Stimulated activated naive CD4-positive, alpha-beta T cell (primary cell): Measurements from ENCODE around the gene DERL2.
A peak's percentile ranks its signal among the peaks of the same experiment; 100 is the strongest.

ENCODE experiments used
- DNase-seq, 6 experiments: peaks; one replicate each; lab custom pipeline; 2025; lab: John Stamatoyannopoulos, UW

Gene DERL2

GRCh38 chr17:5485270-5486205, at the start of gene DERL2:
Gene DERL2, minus strand, starts transcription at chr17:5486178. Its CDS starts 17 bp downstream, at chr17:5486161.
- no peak for DNase-seq

- DNase-seq, result no peak
Measured at GRCh38 chr17:5535436-5535835, 49.5 kb upstream of the DERL2 start.

DNA sequence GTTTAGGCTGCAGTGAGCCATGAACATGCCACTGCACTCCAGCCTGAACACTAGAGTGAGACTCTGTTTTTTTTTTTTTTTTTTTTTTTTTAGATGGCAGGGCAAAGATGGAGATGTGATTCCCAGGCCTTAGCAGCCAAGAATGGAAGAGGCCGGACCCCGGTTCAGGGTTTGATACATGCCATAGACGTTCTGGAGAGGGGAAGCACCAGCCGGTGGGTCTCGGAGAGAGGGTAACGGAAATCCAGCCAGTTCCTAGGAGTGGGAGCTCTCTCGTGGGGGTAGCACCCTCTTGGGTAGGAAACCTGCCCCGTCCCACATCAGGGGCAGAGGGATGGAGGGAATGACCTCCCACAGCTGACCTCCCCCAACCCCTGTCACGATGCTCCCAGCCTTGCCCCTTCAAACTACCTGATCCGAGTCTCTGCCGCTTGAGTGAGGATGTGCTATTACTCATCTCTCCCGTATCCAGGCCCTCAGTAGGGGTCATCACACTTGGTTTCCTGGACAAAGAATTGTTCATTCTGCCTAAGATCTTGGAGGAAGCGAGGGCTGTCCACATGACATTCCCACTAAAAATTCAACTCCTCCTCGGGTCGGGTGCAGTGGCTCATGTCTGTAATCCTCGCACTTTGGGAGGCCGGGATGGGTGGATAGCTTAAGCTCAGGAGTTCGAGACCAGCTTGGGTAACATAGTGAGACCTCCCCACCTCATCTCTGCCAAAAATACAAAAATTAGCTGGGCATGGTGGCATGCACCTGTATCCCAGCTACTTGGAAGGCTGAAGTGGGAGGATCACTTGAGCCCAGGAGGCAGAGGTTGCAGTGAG, 47.7 kb upstream of the DERL2 start:
- no peak for DNase-seq

DNA sequence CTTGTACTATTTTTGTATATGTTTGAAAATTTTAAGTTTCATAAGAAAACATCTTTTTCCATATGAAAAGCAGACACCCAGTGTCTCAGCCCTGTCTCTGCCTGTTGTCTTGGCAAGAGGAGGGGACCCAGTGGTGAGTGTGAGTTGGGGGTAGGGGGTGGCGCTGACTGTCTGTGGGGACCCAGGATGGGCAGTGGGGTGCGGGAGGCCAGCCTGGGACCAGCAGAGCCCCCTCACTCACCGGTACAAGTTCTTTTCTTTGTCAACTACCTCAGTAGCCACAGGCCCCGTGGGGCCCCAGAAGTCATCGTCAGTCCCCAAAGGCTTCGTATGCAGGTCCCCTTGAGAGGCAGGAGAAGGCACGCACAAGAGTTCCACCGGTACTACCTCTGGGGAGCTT, 46.6 kb upstream of the DERL2 start:
- DNase-seq, result no peak

- no peak for DNase-seq
Measured at GRCh38 chr17:5531085-5531418, 45.1 kb upstream of the DERL2 start.

DNA sequence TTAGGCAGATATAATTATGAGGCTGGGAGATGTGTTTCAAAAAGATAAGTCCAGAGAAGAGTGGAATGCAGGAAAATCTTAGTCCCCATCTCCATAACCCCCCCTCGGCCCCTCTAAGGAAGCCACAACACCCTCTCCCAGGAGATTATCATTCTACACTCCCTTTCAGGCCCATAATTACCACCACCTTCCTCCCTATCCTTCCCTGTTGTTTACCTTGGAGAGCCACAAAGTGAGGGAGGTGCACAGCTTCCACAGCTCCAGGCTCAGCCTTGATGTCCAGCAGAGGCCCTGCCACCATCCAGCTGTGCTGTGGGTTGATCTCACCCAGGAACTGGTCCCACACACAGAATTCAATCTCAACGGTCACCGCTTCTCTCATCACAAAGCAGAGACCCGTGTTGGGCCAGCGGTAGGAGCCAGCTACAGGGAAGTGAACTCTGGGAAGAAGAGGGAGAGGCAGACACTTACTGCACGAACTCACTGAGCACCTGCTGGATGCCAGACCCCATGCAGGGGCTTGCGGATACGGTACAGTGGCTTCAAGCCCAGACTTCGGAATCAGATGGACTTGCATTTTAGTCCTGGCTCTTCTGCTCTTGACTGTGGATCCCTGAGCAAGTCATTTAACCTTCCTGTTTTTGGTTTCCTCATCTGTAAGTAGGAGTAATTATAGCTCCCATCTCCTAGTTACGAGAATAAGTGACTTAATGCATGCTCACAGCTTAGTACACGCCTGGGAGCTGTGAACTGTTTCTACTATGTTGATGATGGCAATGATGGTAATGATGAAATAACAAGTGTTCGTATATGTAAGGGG, 44.5 kb upstream of the DERL2 start:
- DNase-seq, result no peak

- DNase-seq, result no peak
Measured at GRCh38 chr17:5527601-5528250, 41.7 kb upstream of the DERL2 start.

GRCh38 chr17:5526821-5527598, 41.0 kb upstream of the DERL2 start:
- DNase-seq, result no peak

DNA sequence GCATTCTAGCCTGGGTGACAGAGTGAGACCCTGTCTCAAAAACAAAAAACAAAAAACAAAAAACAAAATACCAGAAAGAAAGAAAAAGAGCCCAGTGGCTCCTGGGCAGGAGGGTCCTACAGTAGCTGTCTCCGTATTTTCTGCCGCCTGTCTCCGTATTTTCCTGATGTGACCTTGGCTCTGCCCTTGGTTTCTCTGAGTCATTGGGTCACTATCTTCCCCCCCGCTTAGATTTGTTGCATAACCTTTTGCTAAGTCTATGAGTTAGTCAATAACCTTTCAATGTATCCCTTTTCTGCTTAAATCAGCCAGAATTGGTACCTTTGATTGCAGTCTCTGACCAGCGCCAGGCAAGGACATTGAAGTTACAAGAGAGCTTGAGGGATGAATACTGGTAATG, 37.3 kb upstream of the DERL2 start:
- no peak for DNase-seq

DNA sequence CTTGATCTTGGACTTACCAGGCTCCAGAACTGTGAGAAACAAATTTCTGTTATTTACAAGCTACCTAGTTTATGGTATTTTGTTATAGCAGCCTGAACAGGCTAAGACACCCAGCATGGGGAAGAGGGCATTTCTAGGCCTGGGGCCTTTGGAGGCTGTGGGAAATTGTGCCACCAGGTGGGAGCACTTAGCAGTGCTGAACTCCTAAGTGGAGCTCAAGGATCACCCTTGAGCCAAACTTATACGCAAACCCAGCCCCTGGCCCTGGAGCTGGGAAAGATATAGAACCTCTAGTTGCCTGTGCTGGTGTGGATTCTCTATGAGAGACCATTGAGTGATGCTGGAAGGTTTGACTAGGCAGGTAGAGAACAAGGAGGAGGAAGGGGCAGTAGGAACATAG, 36.5 kb upstream of the DERL2 start:
- DNase-seq, result no peak

DNA sequence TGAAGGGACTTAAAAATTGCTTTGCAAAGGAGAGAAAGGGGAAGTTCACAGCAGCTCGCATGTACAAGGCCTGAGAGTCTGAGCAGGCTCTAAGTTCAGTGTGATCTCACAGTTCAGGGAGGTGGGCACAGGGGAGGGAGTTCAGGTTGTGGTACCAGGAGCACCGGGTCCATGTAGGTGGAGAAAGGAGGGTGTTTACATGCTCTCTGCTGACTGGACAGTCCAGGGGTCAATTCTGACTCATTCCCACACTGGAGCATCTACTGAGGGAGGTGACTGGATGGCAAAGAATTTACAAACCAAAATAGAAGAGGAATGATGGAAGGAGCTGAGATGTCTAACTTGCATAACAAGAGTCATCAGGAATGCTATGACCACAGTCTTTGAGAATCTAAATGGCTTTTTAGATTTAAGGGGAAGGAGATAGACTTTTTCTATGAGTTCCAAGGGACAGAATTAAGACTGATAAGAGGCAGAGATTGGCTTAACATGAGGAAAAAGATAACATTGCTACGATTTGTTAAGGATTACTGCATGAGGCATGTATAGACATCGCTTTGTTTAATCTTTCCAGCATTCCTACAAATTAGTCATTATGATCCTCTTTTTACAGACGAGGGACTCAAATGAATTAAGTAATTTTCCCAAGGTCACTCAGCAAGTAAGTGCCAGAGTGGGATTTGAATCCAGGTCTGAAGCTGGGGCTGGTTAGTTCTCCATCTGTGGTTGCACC, 30.2 kb upstream of the DERL2 start:
- DNase-seq, result no peak

- DNase-seq, result no peak
Measured at GRCh38 chr17:5514976-5515375, 29.0 kb upstream of the DERL2 start.

GRCh38 chr17:5513628-5514027, 27.6 kb upstream of the DERL2 start:
- DNase-seq, result peak in 3 of 6 experiments; percentile 30 to 59 (median 48)

DNA sequence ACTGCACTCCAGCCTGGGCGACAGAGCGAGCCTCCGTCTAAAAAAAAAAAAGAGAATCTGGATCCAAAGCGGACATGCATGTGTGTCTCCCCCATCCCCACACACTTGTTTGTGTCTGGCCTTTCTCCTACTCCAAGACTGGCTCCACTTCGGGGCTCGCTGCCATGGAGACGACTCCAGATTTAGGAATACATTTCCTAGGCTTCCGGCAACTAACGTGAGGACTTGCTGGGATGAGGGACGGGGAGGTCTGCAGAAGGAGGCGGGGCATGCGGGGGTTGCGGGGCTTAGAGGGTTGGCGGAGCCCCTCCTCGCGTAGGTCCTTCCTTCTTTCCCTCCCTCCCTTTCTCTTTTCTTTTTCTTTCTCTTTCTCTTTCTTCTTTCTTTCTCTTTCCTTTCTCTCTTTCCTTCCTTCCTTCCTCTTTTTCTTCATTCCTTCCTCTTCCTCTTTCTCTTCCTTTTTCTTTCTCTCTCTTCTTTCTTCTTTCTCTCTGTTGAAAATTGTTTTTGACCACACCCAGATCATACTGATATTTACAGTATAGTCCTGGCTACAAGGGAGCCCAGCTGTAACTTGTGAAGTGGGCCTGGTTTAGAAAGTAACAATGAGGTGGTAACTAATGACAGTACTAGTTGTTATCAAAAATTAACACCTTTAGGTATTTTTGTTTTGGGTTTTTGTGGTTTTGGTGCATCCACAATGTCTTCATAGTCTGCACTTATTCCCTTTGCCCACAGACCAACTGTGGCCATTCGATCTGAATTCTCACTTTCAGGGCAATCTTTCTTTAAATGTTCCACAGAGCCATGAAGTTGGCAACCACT, 25.6 kb upstream of the DERL2 start:
- no peak for DNase-seq

DNA sequence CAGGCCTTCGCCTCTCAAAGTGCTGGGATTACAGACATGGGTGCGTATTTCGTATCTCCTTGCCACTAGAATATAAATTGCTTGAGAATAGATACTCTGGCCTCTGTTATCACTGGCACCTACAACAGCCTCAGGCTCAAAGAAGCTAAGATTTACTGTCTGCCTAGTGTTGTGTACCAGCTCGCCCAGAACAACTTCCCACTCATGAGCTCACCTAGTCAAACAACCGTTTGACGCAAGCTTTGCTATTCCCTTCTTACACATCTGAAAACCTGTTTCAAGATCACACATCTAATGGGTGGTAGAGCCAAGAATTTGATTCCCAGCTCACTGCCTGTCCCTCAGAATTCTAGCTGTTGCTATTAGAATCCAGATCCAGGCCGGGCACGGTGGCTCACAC, 24.8 kb upstream of the DERL2 start:
- DNase-seq, result no peak

DNA sequence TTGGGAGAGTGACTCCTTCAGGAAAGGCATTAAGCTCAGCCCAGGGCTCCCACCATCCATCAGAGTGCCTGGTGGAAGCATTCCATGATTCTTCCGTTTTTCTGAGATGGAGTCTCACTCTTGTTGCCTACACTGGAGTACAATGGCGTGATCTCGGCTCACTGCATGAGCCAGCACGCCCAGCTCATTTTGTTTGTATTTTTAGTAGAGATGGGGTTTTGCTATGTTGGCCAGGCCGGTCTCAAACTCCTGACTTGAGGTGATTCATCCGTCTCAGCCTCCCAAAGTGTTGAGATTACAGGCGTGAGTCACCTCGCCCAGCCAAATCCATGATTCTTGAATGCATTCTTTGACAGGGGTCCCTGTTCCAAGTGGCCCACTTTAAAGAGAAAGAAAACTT, 23.5 kb upstream of the DERL2 start:
- DNase-seq, result no peak

DNA sequence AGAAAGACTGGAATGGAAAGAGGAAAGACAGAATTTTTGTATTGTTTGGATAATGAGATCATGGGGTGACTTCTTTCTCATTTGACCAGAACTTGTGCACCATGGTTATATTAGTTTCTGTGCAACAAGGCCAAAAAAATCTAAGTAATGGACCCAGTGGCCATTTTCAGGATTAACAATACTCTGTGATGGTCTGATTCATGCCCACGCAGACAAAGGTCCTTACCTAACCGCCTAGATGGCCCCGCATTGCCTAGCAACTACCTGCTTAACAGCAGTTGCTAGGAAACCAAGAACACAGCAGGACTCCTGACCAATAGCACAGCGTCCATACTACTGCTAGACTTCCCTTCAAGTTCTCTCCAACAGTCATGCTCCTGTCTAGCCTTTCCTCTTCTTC, 22.8 kb upstream of the DERL2 start:
- no peak for DNase-seq

DNA sequence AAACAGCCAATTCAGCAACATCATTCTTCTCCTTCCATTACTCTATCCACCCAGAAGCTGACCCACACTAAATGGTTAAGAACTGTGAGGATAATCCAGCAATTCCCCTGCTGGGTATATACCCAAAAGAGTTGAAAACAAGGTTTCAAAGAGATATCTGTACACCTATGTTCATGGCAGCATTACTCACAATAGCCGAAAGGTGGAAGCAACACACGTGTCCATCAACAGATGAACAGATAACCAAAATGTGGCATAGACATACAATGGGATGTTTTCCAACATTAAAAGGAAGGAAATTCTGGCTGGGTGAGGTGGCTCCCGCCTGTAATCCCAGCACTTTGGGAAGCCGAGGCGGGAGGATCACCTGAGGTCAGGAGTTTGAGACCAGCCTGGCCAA, 20.3 kb upstream of the DERL2 start:
- no peak for DNase-seq

DNA sequence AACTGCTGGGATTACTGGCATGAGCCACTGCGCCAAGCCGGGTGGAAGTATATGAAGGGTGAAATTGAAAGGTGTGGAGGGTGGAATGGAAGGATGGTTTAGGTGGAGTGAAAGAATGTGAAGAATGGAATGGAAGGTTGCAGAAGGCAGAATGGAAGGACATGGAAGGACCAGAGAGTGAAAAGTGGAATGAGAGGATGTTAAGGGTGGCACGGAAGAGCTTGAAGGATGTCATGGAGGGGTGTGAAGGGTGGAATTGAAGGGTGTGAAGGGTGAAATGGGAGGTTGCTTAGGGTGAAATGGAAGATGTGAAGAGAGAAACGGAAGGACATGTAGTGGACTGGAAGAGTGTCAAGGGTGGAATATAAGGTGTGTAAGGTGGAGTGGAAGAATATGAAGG, 16.6 kb upstream of the DERL2 start:
- no peak for DNase-seq
